ENCODE results near the gene TFAP2A. TPM values are rescaled to one million over a fixed set of nuclear protein-coding genes. Genes with fewer than 3 reads are reported as not detected.

Gene TFAP2A
- polyA plus RNA-seq, 1 donor from 2014 or later: 0.78 TPM

DNA sequence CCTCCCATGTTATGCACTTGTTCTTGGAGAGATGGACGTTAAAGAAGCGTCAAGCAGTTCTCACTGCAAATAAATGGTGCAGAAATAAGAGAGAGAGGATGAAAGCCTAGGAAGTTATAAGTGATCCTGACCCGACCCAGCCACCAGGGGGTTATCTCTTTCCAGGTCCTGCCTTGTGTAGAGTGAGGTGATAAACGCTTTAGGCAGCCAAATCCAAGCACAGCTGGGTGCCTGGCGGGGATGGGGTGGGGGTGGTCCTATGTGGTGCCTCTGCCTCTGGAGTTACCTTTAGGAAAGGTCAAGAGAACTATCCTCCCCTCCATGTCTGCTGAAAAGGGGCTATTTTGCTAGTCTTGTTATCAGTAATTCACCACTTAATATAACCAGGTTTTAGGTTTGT, 9.2 kb upstream of the TFAP2A start:
- Histone ChIP-seq H3K4me2 (ENCODE audit: low read length) (no peak overlapping the region), H3K27me3 (ENCODE audit: insufficient read depth, low read depth, low read length) (peaks cover 100% of the 10 kb centered on the region), H3K27ac (ENCODE audit: low read length) (no peak overlapping the region), H3K4me3 (ENCODE audit: low read length) (no peak overlapping the region), H3K9me3 (ENCODE audit: low read length) (no peaks in the 10 kb centered on the region), H3K79me2 (replicated peaks; ENCODE audit: insufficient read depth, low read length) (no peaks in the 10 kb centered on the region), H4K20me1 (ENCODE audit: insufficient read depth) (no peaks in the 10 kb centered on the region), H2AFZ (ENCODE audit: low read depth, low read length) (no peak overlapping the region), H3F3A (ENCODE audit: insufficient read depth, low read length, poor library complexity, severe bottlenecking) (no peaks in the 10 kb centered on the region), H3K9me2 (ENCODE audit: insufficient read depth, low read length) (no peaks in the 10 kb centered on the region), H3K9ac (ENCODE audit: low read length) (no peak overlapping the region), H3K36me3 (ENCODE audit: insufficient read depth, low read length) (no peaks in the 10 kb centered on the region)
- TF ChIP-seq EZH2 (IDR thresholded peaks at IDR 0.05; ENCODE audit: borderline replicate concordance, insufficient read depth, low read length, poor library complexity, severe bottlenecking): no peak

DNA sequence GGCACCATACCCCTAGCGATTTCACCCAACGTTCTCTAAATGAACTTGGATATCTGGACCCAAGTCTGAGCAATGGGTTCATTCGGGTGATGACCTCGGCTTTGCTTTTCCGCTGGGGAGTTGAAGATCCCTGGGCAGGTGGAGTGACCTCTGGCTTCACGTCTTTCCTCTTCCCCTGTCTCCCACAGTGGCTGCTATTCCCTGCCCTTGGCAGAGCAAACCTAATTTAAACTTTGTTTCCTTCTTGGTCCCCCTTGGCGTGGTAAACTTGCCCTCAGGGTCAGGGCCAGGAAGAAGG, 7.8 kb upstream of the TFAP2A start:
- TF ChIP-seq TAF1 (IDR thresholded peaks at IDR 0.05; ENCODE audit: low read depth) (no peak), POLR2AphosphoS5 (IDR thresholded peaks at IDR 0.05) (no peak), EP300 (conservative IDR thresholded peaks at IDR 0.05; ENCODE audit: poor library complexity, severe bottlenecking) (no peak), RAD21 (conservative IDR thresholded peaks at IDR 0.05) (no peak), SMC3 (conservative IDR thresholded peaks at IDR 0.05; ENCODE audit: poor library complexity) (no peak), MXI1 (conservative IDR thresholded peaks at IDR 0.05; ENCODE audit: poor library complexity, severe bottlenecking) (no peak), EZH2 (IDR thresholded peaks at IDR 0.05; ENCODE audit: borderline replicate concordance, insufficient read depth, low read length, poor library complexity, severe bottlenecking) (no peak)
- TF ChIP-seq, protein P1, sequence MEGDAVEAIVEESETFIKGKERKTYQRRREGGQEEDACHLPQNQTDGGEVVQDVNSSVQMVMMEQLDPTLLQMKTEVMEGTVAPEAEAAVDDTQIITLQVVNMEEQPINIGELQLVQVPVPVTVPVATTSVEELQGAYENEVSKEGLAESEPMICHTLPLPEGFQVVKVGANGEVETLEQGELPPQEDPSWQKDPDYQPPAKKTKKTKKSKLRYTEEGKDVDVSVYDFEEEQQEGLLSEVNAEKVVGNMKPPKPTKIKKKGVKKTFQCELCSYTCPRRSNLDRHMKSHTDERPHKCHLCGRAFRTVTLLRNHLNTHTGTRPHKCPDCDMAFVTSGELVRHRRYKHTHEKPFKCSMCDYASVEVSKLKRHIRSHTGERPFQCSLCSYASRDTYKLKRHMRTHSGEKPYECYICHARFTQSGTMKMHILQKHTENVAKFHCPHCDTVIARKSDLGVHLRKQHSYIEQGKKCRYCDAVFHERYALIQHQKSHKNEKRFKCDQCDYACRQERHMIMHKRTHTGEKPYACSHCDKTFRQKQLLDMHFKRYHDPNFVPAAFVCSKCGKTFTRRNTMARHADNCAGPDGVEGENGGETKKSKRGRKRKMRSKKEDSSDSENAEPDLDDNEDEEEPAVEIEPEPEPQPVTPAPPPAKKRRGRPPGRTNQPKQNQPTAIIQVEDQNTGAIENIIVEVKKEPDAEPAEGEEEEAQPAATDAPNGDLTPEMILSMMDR (IDR thresholded peaks at IDR 0.05; ENCODE audit: poor library complexity, severe bottlenecking): no peak
- TF ChIP-seq, protein P2, sequence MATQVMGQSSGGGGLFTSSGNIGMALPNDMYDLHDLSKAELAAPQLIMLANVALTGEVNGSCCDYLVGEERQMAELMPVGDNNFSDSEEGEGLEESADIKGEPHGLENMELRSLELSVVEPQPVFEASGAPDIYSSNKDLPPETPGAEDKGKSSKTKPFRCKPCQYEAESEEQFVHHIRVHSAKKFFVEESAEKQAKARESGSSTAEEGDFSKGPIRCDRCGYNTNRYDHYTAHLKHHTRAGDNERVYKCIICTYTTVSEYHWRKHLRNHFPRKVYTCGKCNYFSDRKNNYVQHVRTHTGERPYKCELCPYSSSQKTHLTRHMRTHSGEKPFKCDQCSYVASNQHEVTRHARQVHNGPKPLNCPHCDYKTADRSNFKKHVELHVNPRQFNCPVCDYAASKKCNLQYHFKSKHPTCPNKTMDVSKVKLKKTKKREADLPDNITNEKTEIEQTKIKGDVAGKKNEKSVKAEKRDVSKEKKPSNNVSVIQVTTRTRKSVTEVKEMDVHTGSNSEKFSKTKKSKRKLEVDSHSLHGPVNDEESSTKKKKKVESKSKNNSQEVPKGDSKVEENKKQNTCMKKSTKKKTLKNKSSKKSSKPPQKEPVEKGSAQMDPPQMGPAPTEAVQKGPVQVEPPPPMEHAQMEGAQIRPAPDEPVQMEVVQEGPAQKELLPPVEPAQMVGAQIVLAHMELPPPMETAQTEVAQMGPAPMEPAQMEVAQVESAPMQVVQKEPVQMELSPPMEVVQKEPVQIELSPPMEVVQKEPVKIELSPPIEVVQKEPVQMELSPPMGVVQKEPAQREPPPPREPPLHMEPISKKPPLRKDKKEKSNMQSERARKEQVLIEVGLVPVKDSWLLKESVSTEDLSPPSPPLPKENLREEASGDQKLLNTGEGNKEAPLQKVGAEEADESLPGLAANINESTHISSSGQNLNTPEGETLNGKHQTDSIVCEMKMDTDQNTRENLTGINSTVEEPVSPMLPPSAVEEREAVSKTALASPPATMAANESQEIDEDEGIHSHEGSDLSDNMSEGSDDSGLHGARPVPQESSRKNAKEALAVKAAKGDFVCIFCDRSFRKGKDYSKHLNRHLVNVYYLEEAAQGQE (IDR thresholded peaks at IDR 0.05; ENCODE audit: borderline replicate concordance): no peak
- Histone ChIP-seq H3K36me3 (ENCODE audit: insufficient read depth, low read length) (no peaks in the 10 kb centered on the region), H3K9me3 (ENCODE audit: low read length) (no peaks in the 10 kb centered on the region), H3K27me3 (ENCODE audit: insufficient read depth, low read depth, low read length) (peaks cover 100% of the 10 kb centered on the region), H3K9ac (ENCODE audit: low read length) (no peak overlapping the region), H3F3A (ENCODE audit: insufficient read depth, low read length, poor library complexity, severe bottlenecking) (no peaks in the 10 kb centered on the region), H3K9me2 (ENCODE audit: insufficient read depth, low read length) (no peaks in the 10 kb centered on the region), H2AFZ (ENCODE audit: low read depth, low read length) (no peak overlapping the region), H3K79me2 (replicated peaks; ENCODE audit: insufficient read depth, low read length) (no peaks in the 10 kb centered on the region), H4K20me1 (ENCODE audit: insufficient read depth) (no peaks in the 10 kb centered on the region), H3K4me3 (ENCODE audit: low read length) (no peak overlapping the region), H3K27ac (ENCODE audit: low read length) (no peak overlapping the region), H3K4me2 (ENCODE audit: low read length) (no peak overlapping the region)

Measured in neural cell (in vitro differentiated cells).